Skin of body (tissue), 2 donors: ENCODE measurements around the gene RNF217. TPM values are rescaled to one million over a fixed set of nuclear protein-coding genes. Genes with fewer than 3 reads are reported as not detected.
"Not testable (repeated sequence)": the region's sequence is repeated elsewhere in the genome, so short reads cannot be mapped to it uniquely, and the experiment has no call there.

Experiments
- DNase-seq: peaks from one replicate; lab custom pipeline; 2025; lab: John Stamatoyannopoulos, UW
- total RNA-seq: library from RNA; depleted of rRNA; stranded (reverse); fragments of >200 nt; gene quantifications from one replicate; pipeline ENCODE4 v1.2.3, GENCODE V29; 2014

Gene RNF217
- total RNA-seq, 1 donor from 2014 or later: 26.0 TPM

- DNase-seq: no peak
These were observed 88.6 kb downstream of the RNF217 start for GRCh38 chr6:125050663-125051318.

GRCh38 chr6:125053809-125054208, 91.6 kb downstream of the RNF217 start:
- no peak for DNase-seq

- DNase-seq: no peak
These were observed 92.1 kb downstream of the RNF217 start for GRCh38 chr6:125054331-125054730.

GRCh38 chr6:125057392-125058246, 95.4 kb downstream of the RNF217 start:
- no peak for DNase-seq

GRCh38 chr6:125058546-125058945, 96.3 kb downstream of the RNF217 start:
- no peak for DNase-seq

GRCh38 chr6:125063307-125063706, 101.1 kb downstream of the RNF217 start:
- DNase-seq: no peak

- no peak for DNase-seq
These were observed 103.9 kb downstream of the RNF217 start for GRCh38 chr6:125066140-125066539.

- DNase-seq: no peak
These were observed 104.7 kb downstream of the RNF217 start for GRCh38 chr6:125066964-125067363.

- DNase-seq: no peak
These were observed 105.3 kb downstream of the RNF217 start for GRCh38 chr6:125067552-125067951.

GRCh38 chr6:125073071-125073470, 110.8 kb downstream of the RNF217 start:
- no peak for DNase-seq

- no peak for DNase-seq
These were observed 111.9 kb downstream of the RNF217 start for GRCh38 chr6:125074120-125074519.

GRCh38 chr6:125075073-125075472, 112.8 kb downstream of the RNF217 start:
- DNase-seq: not testable (repeated sequence)

- no peak for DNase-seq
These were observed 113.7 kb downstream of the RNF217 start for GRCh38 chr6:125075741-125076481.

GRCh38 chr6:125076482-125076742, 114.2 kb downstream of the RNF217 start:
- DNase-seq: no peak

- DNase-seq: no peak
These were observed 115.2 kb downstream of the RNF217 start for GRCh38 chr6:125077453-125077852.

- no peak for DNase-seq
These were observed 116.5 kb downstream of the RNF217 start for GRCh38 chr6:125078602-125079321.

- no peak for DNase-seq
These were observed 120.9 kb downstream of the RNF217 start for GRCh38 chr6:125082908-125083683.

GRCh38 chr6:125083684-125083990, 121.4 kb downstream of the RNF217 start:
- DNase-seq: no peak

GRCh38 chr6:125086716-125087115, 124.5 kb downstream of the RNF217 start:
- DNase-seq: no peak

GRCh38 chr6:125088963-125089362, 126.7 kb downstream of the RNF217 start:
- no peak for DNase-seq

GRCh38 chr6:125094563-125094962, 132.3 kb downstream of the RNF217 start:
- DNase-seq: no peak
